Suprapubic skin (tissue), 4 donors: ENCODE measurements around the gene TTBK2. TPM values are rescaled to one million over a fixed set of nuclear protein-coding genes. Genes with fewer than 3 reads are reported as not detected.

Source experiments
- DNase-seq, 2 donors: peaks; one replicate each; pipeline ENCODE4 v3.0.0-alpha.2; 2019; ENCODE audit warnings: low spot score in 2 of 2
- H3K27ac ChIP-seq: fragments of 200-600 bp; sonication (generic); one replicate; pipeline ENCODE4 v1.5.1; 2019
- H3K27me3 ChIP-seq: fragments of 200-600 bp; sonication (generic); one replicate; pipeline ENCODE4 v1.5.1; 2019
- H3K36me3 ChIP-seq: fragments of 200-600 bp; sonication (generic); one replicate; pipeline ENCODE4 v1.5.1; 2019
- H3K4me1 ChIP-seq: fragments of 200-600 bp; sonication (generic); one replicate; pipeline ENCODE4 v1.5.1; 2019
- H3K4me3 ChIP-seq: fragments of 200-600 bp; sonication (generic); one replicate; pipeline ENCODE4 v1.5.1; 2019; ENCODE audit warnings: mild to moderate bottlenecking
- H3K9me3 ChIP-seq: fragments of 200-600 bp; sonication (generic); one replicate; pipeline ENCODE4 v1.5.1; 2019
- CTCF ChIP-seq, 2 donors: fragments of 200-600 bp in 1 of 2; fragments of 450-650 bp in 1 of 2; sonication (generic) in 1 of 2; IDR thresholded peaks; one replicate each; pipeline ENCODE4 v1.5.1; 2016 to 2019; ENCODE audit warnings: antibody characterized with exemption in 2 of 2, mild to moderate bottlenecking in 1 of 2, moderate library complexity in 1 of 2
- EP300 ChIP-seq: sonication (generic); formaldehyde crosslinking; IDR thresholded peaks from one replicate; pipeline ENCODE4 v1.6.1; 2017; ENCODE audit warnings: antibody characterized with exemption
- POLR2A ChIP-seq, 2 donors: fragments of 450-650 bp; IDR thresholded peaks; one replicate each; pipeline ENCODE4 v1.6.1; 2017; ENCODE audit warnings: antibody characterized with exemption in 2 of 2, mild to moderate bottlenecking in 2 of 2, moderate library complexity in 2 of 2
- POLR2AphosphoS5 ChIP-seq, 3 donors: sonication (generic); formaldehyde crosslinking; IDR thresholded peaks; one replicate each; pipeline ENCODE4 v1.6.1; 2017; ENCODE audit warnings: antibody characterized with exemption in 3 of 3
- WGBS: methylation state at CpG from one replicate; pipeline ENCODE4 v1.1.5; 2018; 5-methylcytosine and 5-hydroxymethylcytosine counted together
- total RNA-seq, 4 donors: library from RNA; depleted of rRNA; stranded (reverse); fragments of >200 nt; gene quantifications; one replicate each; pipeline ENCODE4 v1.1.0, GENCODE V29; 2016

Gene TTBK2
- total RNA-seq, 4 donors from 2014 or later = 10.5 to 20.6 (median 14.8) TPM

- Histone ChIP-seq H3K4me1 (peaks cover 6% of the 10 kb centered on the region), H3K9me3 (no peaks in the 10 kb centered on the region), H3K27me3 (no peaks in the 10 kb centered on the region), H3K27ac (no peak overlapping the region), H3K36me3 (peaks cover 8% of the 10 kb centered on the region), H3K4me3 (no peak overlapping the region)
- WGBS = 85% methylated on average over 4 of the region's 4 CpGs
- TF ChIP-seq POLR2A (IDR thresholded peaks at IDR 0.05) (no peak), EP300 (no peak), CTCF (IDR thresholded peaks at IDR 0.05) (no peak), POLR2AphosphoS5 (IDR thresholded peaks at IDR 0.05) (no peak)
- no peak for DNase-seq
Measured at GRCh38 chr15:42742149-42742548, 178.4 kb downstream of the TTBK2 start.

- Histone ChIP-seq H3K27me3 (no peaks in the 10 kb centered on the region), H3K4me3 (no peak overlapping the region), H3K9me3 (no peaks in the 10 kb centered on the region), H3K4me1 (peaks cover 7% of the 10 kb centered on the region), H3K36me3 (peaks cover 8% of the 10 kb centered on the region), H3K27ac (no peak overlapping the region)
- TF ChIP-seq CTCF (IDR thresholded peaks at IDR 0.05) (no peak), POLR2A (IDR thresholded peaks at IDR 0.05) (no peak), POLR2AphosphoS5 (IDR thresholded peaks at IDR 0.05) (no peak), EP300 (no peak)
- DNase-seq = no peak
- WGBS = 77% methylated on average over 2 of the region's 2 CpGs
Measured at GRCh38 chr15:42741710-42742109, 178.9 kb downstream of the TTBK2 start.

GRCh38 chr15:42737529-42738328 is 182.8 kb downstream of the TTBK2 start:
- no peak for DNase-seq
- H3K9me3 ChIP-seq = no peaks in the 10 kb centered on the region
- peak overlapping the region; percentile 88 for H3K27ac ChIP-seq
- H3K4me1 ChIP-seq = peaks cover 16% of the 10 kb centered on the region
- H3K36me3 ChIP-seq = peaks cover 24% of the 10 kb centered on the region
- H3K4me3 ChIP-seq = peak overlapping the region; percentile 67
- TF ChIP-seq POLR2AphosphoS5 (IDR thresholded peaks at IDR 0.05) = no peak
- peak; percentile 5 to 18 for TF ChIP-seq CTCF (IDR thresholded peaks at IDR 0.05)
- TF ChIP-seq EP300 = no peak
- no peak for TF ChIP-seq POLR2A (IDR thresholded peaks at IDR 0.05)
- WGBS = 74% methylated on average over 21 of the region's 21 CpGs
- H3K27me3 ChIP-seq = no peaks in the 10 kb centered on the region

GRCh38 chr15:42736793-42737528 is 183.6 kb downstream of the TTBK2 start, which contains the start of gene CDAN1:
Gene CDAN1, minus strand, starts transcription at chr15:42737128. Its CDS starts 26 bp downstream, at chr15:42737102.
- Histone ChIP-seq H3K9me3 (no peaks in the 10 kb centered on the region), H3K27ac (peak within 1 kb of the TSS; percentile 88), H3K4me1 (peaks cover 16% of the 10 kb centered on the region), H3K36me3 (peaks cover 31% of the 10 kb centered on the region), H3K27me3 (no peaks in the 10 kb centered on the region), H3K4me3 (peak within 1 kb of the TSS; percentile 67)
- TF ChIP-seq POLR2AphosphoS5 (IDR thresholded peaks at IDR 0.05) (no peak), EP300 (no peak), POLR2A (IDR thresholded peaks at IDR 0.05) (peak in 1 of 2 donors; percentile 34)
- 0% methylated on average over 20 of the region's 76 CpGs for WGBS
- DNase-seq = peak; percentile 93 to 95

- WGBS = 5% methylated on average over 14 of the region's 55 CpGs
- H3K9me3 ChIP-seq = no peaks in the 10 kb centered on the region
- H3K27me3 ChIP-seq = no peaks in the 10 kb centered on the region
- TF ChIP-seq POLR2AphosphoS5 (IDR thresholded peaks at IDR 0.05) (no peak), EP300 (no peak), CTCF (IDR thresholded peaks at IDR 0.05) (no peak), POLR2A (IDR thresholded peaks at IDR 0.05) (no peak)
- H3K4me1 ChIP-seq = peaks cover 16% of the 10 kb centered on the region
- DNase-seq = no peak
- peaks cover 38% of the 10 kb centered on the region for H3K36me3 ChIP-seq
- peak overlapping the region; percentile 67 for H3K4me3 ChIP-seq
- peak overlapping the region; percentile 88 for H3K27ac ChIP-seq
Measured at GRCh38 chr15:42736178-42736792, 184.3 kb downstream of the TTBK2 start.
